Activated T-cell treated with anti-CD3 and anti-CD28 coated beads, Interleukin-2, amount 50 U/mL, for 48 hours (primary cell): ENCODE results near the gene XIRP1.
"Not testable (repeated sequence)": the region's sequence is repeated elsewhere in the genome, so short reads cannot be mapped to it uniquely, and the experiment has no call there.

Experiments used
- DNase-seq, 2 experiments: peaks; one replicate each; pipeline ENCODE4 v3.0.0-alpha.2; 2020

XIRP1 gene

DNA sequence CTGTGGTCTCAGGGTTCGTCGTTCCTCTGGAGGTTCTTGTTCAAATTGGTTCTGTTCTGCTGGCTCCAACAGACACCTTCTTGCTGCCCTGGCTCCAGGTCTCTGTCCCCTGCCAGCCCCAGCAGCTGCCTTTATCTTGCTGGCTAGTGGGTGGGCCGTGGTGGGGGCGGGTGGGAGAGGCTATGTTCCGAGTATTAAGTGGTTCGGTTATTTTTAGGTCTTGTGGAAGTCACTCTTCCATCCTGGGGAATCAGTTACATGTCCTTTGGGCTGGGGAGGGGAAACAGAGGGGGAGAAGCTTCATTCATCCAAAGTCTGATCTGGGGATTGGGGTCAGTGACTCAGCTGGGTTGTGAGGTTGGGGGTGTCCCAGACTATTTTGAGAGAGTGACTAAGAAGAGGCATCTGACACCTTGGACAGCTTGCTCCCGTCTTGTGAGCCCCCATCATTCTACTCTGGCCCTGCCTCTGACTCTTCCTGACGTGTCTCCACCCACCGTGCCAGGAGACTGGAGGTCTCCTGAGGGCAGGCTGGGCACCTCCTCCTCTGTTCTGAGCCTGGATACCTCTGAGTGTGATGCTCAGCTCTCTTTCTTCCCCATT is at the start of gene XIRP1:
XIRP1 (minus strand) TSS at position 106 of the 603 bp plus-strand sequence. CDS start 3,150 bp downstream, outside the sequence.
- DNase-seq, result peak; percentile 58 to 63

DNA sequence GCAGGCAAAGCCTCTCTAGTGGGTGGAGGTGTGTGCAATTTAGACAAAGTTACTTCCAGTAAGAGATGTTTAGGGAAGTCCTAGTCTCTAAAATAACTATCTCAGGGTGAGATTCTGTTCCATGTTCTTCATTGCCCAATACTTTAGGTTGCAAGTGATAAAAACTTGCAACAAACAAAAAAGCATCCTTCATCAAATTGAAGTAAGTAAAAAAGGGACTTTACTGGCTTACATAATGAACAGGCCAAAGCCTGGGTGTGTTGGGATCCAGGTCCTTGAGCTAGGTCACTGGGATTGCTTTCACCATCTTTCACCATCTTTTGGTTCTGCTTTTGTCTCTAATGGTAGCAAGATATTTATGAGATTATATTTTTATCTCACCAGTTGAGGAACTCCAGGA is 49.2 kb upstream of the XIRP1 start:
- no peak for DNase-seq

GRCh38 chr3:39237027-39237426 is 44.6 kb upstream of the XIRP1 start:
- no peak for DNase-seq

GRCh38 chr3:39234651-39235050 is 42.3 kb upstream of the XIRP1 start:
- no peak for DNase-seq

DNA sequence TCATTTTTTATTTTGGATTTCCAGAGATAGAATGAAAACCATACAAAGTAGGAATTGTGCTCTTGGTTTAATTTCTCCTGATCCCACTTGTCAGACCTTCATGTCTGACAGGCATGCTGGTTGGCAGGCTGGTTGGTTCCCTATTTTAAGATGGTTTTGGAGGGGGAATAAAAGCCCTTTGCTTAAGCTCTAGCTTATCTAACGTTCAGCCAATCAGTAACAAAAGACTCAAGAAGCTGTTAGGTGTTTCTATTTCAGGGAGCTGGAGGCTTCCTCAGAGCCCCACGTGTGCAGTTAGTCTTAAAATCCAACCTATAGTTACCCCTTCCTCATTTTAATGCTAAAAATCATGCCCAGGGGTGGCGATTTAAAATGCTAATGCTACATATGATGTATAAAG is 40.5 kb upstream of the XIRP1 start:
- DNase-seq, result no peak

- no peak for DNase-seq
Measured at GRCh38 chr3:39230453-39230852, 38.1 kb upstream of the XIRP1 start.

- DNase-seq, result no peak
Measured at GRCh38 chr3:39228496-39228895, 36.1 kb upstream of the XIRP1 start.

DNA sequence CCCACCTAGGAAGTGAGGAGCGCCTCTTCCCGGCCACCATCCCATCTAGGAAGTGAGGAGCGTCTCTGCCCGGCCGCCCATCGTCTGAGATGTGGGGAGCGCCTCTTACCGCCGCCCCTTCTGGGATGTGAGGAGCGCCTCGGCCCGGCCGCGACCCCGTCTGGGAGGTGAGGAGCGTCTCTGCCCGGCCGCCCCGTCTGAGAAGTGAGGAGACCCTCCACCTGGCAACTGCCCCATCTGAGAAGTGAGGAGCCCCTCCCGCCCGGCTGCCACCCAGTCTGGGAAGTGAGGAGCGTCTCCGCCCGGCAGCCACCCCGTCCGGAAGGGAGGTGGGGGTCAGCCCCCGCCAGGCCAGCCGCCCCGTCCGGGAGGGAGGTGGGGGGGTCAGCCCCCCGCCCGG is 35.2 kb upstream of the XIRP1 start:
- not testable (repeated sequence) for DNase-seq

- no peak for DNase-seq
Measured at GRCh38 chr3:39226106-39226741, 33.8 kb upstream of the XIRP1 start.

GRCh38 chr3:39224288-39224687 is 31.9 kb upstream of the XIRP1 start:
- no peak for DNase-seq

DNA sequence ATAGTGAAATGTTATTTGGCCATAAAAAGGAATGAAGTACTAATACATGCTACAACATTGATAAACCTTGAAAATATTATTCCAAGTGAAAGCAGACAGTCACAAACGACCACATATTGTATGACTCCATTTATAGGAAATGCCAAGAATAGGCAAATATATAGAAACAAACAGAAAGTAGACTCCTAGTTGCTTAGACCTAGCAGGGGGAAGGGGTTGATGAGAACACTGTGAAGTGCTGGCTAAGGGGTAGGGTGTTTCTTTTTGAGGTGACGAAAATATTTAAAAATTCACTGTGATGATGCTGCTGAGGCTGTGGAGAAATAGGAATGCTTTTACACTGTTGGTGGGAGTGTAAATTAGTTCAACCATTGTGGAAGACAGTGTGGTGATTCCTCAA is 30.5 kb upstream of the XIRP1 start:
- no peak for DNase-seq

GRCh38 chr3:39222462-39222861 is 30.1 kb upstream of the XIRP1 start:
- DNase-seq, result no peak

- no peak for DNase-seq
Measured at GRCh38 chr3:39221141-39221530, 28.7 kb upstream of the XIRP1 start.

DNA sequence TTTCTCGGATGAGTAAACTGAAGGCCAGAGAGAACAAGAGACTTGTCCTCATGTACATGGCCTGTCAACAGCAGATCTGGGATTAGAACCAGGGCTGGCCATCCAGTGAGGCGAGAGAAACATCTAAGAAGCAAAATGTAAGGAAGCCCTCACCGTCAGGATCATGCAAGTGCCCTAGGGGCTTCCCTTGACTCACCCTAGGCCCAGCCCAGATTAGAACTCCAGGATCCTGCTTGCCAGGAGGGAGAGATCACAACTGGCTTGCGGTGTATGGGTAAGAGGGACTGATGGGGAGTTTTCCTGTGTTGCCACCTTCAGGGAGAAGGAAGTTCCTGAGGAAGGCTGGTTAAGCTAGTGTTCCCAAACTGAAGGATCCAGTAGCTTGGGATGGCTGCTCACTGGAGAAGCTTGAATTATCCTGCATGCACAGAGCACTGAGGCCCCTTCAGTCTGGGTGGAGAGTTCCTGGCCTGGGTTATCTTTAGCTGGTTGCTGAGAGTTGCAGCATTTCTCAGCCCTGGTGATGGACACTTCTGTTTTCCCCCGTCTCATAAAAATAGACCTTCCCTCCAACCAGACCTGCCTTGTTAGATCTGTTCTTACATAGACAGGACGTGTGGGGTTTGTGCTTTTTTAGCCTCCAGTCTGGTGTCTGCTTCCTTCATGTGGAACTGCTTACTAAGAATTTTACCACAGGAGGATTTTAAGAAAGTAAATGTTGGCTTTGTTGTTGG is 28.2 kb upstream of the XIRP1 start:
- no peak for DNase-seq

DNA sequence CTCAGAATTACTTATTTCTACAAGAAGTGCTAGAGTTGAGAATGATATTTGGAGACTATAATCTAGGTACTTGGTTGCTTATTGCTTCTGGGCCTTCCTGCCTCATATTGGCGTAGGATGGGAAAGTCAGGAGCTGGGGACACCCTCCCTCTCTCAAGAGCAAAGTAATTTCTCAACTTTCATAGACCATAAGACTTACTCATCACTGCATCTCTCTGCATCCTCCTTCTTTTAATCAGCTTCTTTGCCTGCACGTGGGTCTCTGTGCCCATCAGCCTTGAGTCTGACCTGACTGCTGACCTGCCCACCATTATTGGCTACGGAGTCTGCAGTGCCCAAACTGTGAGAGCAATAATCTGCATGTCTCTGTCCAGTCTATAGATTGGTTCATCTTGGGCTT is 27.3 kb upstream of the XIRP1 start:
- no peak for DNase-seq

GRCh38 chr3:39216176-39216790 is 23.9 kb upstream of the XIRP1 start:
- DNase-seq, result no peak

DNA sequence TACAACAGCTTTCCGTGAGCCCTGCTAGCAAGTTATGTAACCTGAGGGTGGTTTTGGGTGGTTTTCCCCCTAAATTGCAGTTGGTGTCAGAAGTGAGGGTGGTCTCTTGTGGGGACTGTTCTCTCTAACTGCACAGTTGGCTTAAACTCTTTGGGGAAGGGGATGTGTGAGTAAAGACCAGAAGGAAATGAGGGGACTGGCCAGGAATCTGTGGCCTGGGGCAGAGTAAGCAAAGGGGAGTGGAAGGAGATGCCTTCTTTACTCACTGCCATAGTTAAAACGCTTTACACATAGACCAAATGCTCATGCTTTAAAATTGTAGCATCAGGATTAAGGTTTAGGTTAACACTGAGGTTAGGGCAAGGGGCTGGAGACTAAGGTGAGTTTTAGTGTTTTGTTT is 21.2 kb upstream of the XIRP1 start:
- no peak for DNase-seq

DNA sequence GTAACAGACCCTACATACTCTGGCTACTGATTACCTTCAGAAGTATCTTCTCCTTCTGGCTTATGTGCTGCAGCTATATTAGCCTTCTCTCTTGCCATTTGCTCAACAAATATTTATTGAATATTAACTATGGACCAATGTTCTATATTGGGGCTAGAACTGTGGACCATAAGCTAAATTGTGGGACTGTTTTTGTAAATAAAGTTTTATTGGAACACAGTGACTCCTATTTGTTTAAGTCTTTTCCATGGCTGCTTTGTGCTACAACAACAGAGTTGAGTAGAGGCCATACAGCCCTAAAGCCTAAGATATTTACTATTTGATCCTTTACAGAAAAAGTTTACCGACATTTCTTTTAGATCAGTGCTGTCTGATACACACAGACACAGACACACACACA is 20.3 kb upstream of the XIRP1 start:
- DNase-seq, result no peak

- DNase-seq, result no peak
Measured at GRCh38 chr3:39211332-39212130, 19.1 kb upstream of the XIRP1 start.

DNA sequence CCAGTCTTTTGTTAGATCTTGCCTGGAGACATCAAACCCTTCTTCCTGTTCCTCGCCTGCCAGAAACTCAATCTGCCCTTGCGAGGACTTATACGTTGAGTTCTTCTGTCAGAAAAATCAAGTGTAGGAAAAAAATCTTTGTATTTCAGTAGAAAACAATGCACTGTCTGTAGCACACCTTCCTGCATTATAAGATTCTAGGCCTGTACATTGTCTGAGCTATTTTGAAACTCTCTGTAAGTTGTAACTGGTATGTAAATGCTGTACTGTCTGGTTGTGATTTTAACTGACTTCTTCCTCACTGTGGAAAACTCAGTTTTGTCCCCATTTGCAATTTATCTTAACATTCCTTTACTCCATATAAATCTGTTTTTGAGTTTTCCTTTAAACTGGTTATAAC is 17.7 kb upstream of the XIRP1 start:
- no peak for DNase-seq

GRCh38 chr3:39209329-39209970 is 17.1 kb upstream of the XIRP1 start:
- no peak for DNase-seq

DNA sequence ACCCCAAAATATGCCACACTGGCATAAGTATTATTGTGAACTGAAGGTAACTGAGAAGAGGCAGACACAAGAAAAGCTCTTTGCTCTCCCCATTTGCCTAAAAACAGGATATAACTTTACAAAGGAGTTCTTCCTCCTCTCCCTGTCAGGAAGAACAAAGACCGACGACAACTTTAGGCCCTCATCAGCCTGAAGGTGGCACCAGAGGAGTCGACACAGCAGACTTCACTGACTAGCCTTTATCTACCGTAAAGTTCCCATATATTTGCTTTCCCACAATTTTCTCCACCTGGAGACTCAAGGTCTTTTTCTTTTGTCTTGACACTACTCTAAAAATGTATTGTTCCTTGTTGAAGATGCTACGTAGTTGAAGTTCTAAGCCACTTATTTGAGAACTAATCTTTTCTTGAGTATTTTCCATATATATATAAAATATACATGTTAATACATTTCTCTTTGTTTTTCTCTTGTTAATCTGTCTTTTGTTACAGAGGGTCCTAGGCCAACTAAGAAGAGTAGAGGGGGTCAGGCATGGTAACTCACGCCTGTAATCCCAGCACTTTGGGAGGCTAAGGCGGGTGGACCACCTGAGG is 16.2 kb upstream of the XIRP1 start:
- no peak for DNase-seq
